ENCODE measurements around the gene VPS29.

- no peak for TF ChIP-seq CTCF (IDR thresholded peaks at IDR 0.05 in 2 of 3, conservative IDR thresholded peaks at IDR 0.05 in 1 of 3; ENCODE audit: borderline replicate concordance in 1 of 3, insufficient read depth in 1 of 3, low read depth in 2 of 3, low read length in 2 of 3)
- TF ChIP-seq MAX (IDR thresholded peaks at IDR 0.05), result no peak
- TF ChIP-seq POLR2A (IDR thresholded peaks at IDR 0.05; ENCODE audit: borderline replicate concordance, extremely low read depth, insufficient read depth, insufficient read length), result no peak
- no peak for TF ChIP-seq CEBPB (IDR thresholded peaks at IDR 0.05; ENCODE audit: low read depth)
- no peak for TF ChIP-seq REST (IDR thresholded peaks at IDR 0.05; ENCODE audit: low read depth)
Observed at GRCh38 chr12:110528277-110528839, 26.4 kb upstream of the VPS29 start.

Measured in HCT116 (cell line).